ENCODE measurements around the gene TDRD7. TPM values are rescaled to one million over a fixed set of nuclear protein-coding genes. Genes with fewer than 3 reads are reported as not detected.

TDRD7 gene
- total RNA-seq, 1 donor from 2014 or later: 14.7 TPM

DNA sequence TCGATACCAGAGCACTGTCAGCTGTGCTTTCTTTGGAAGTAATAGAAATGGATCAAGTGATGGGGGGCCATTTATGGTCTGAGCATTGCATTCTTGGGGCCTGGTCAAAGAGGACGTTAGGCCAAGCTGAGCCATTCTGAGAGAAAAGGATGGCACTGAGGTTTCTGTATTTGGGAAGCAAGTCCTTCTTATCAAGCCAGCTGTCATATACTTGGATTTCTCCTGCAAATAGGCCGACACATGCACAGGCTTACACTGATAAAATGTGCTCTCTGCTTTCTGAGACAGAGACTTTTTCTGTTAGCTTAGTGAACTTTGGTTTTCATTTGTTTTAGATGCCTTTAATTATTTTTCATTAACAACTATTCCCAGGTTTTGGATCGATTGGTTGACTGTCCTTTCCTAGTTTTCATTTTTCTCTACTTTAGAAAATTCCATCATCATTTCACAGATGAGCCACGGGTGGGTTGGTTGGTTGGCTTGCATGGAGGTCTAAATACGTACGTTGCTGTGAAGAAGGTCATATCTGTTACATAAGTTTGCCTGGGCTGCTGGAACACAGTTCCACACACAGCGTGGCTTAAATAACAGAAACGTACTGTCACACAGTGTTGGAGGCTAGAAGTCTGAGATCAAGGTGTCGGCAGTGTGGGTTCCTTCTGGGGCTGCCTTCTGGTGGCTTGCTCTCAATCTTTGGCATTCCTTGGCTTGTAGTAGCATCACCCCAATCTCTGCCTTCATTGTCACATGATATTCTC, 109.9 kb downstream of the TDRD7 start:
- TF ChIP-seq, protein P1, sequence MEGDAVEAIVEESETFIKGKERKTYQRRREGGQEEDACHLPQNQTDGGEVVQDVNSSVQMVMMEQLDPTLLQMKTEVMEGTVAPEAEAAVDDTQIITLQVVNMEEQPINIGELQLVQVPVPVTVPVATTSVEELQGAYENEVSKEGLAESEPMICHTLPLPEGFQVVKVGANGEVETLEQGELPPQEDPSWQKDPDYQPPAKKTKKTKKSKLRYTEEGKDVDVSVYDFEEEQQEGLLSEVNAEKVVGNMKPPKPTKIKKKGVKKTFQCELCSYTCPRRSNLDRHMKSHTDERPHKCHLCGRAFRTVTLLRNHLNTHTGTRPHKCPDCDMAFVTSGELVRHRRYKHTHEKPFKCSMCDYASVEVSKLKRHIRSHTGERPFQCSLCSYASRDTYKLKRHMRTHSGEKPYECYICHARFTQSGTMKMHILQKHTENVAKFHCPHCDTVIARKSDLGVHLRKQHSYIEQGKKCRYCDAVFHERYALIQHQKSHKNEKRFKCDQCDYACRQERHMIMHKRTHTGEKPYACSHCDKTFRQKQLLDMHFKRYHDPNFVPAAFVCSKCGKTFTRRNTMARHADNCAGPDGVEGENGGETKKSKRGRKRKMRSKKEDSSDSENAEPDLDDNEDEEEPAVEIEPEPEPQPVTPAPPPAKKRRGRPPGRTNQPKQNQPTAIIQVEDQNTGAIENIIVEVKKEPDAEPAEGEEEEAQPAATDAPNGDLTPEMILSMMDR (IDR thresholded peaks at IDR 0.05): no peak
- ChIA-PET CTCF (no interaction called here), POLR2A (no interaction called here)
- Mint-ChIP-seq H3K27ac (no peak overlapping the region), H3K9me3 (no peaks in the 10 kb centered on the region), H3K4me3 (no peak overlapping the region), H3K27me3 (peaks cover 26% of the 10 kb centered on the region), H3K36me3 (ENCODE audit: low read depth) (no peaks in the 10 kb centered on the region), H3K4me1 (no peaks in the 10 kb centered on the region)
- DNase-seq (no peak), ATAC-seq (ENCODE audit: low read depth) (no peak)
- intact Hi-C loops (cut with micrococcal nuclease): no loop called here

GRCh38 chr9:97524424-97524823, 112.5 kb downstream of the TDRD7 start:
- ATAC-seq (ENCODE audit: low read depth) (no peak), DNase-seq (no peak)
- ChIA-PET CTCF (no interaction called here), POLR2A (no interaction called here)
- H3K36me3 Mint-ChIP-seq (ENCODE audit: low read depth): no peaks in the 10 kb centered on the region
- H3K9me3 Mint-ChIP-seq: no peaks in the 10 kb centered on the region
- H3K4me1 Mint-ChIP-seq: no peaks in the 10 kb centered on the region
- TF ChIP-seq, protein P1 (IDR thresholded peaks at IDR 0.05): no peak
- intact Hi-C loops (cut with micrococcal nuclease): no loop called here
- H3K27ac Mint-ChIP-seq: no peak overlapping the region
- no peak overlapping the region for H3K4me3 Mint-ChIP-seq
- H3K27me3 Mint-ChIP-seq: peaks cover 15% of the 10 kb centered on the region

DNA sequence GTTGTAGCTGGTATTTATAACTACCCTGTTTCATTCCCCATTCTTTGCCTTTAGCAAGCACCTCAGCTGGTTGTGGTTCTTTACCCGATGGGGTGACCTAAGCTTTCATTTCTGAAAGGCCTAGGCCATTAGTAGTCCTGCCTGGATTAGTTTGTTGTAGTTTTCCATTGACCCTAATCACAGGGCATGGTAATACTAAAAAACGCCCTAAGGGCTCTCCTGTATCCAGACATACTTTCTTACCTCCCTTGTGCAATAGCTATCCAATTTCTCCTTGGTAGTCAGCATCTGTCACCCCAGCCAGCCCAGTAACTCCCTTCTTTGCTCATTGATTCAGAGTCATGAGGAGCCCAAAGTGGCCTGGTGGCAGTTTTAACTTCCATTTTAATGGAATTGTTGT, 113.6 kb downstream of the TDRD7 start:
- ATAC-seq (ENCODE audit: low read depth) (no peak), DNase-seq (no peak)
- Mint-ChIP-seq H3K4me1 (no peaks in the 10 kb centered on the region), H3K9me3 (no peaks in the 10 kb centered on the region), H3K36me3 (ENCODE audit: low read depth) (no peaks in the 10 kb centered on the region), H3K27ac (no peak overlapping the region), H3K27me3 (peaks cover 12% of the 10 kb centered on the region), H3K4me3 (no peak overlapping the region)
- TF ChIP-seq, protein P1 (IDR thresholded peaks at IDR 0.05): no peak
- ChIA-PET CTCF (no interaction called here), POLR2A (no interaction called here)
- intact Hi-C loops (cut with micrococcal nuclease): no loop called here

GRCh38 chr9:97526895-97527575, 115.1 kb downstream of the TDRD7 start:
- H3K27me3 Mint-ChIP-seq: peaks cover 2% of the 10 kb centered on the region
- DNase-seq (no peak), ATAC-seq (ENCODE audit: low read depth) (no peak)
- H3K27ac Mint-ChIP-seq: no peak overlapping the region
- POLR2A ChIA-PET: no interaction called here
- H3K36me3 Mint-ChIP-seq (ENCODE audit: low read depth): no peaks in the 10 kb centered on the region
- H3K4me1 Mint-ChIP-seq: no peaks in the 10 kb centered on the region
- TF ChIP-seq, protein P1 (IDR thresholded peaks at IDR 0.05): no peak
- no peaks in the 10 kb centered on the region for H3K9me3 Mint-ChIP-seq
- intact Hi-C loops (cut with micrococcal nuclease): no loop called here
- CTCF ChIA-PET: no interaction called here
- H3K4me3 Mint-ChIP-seq: no peak overlapping the region

DNA sequence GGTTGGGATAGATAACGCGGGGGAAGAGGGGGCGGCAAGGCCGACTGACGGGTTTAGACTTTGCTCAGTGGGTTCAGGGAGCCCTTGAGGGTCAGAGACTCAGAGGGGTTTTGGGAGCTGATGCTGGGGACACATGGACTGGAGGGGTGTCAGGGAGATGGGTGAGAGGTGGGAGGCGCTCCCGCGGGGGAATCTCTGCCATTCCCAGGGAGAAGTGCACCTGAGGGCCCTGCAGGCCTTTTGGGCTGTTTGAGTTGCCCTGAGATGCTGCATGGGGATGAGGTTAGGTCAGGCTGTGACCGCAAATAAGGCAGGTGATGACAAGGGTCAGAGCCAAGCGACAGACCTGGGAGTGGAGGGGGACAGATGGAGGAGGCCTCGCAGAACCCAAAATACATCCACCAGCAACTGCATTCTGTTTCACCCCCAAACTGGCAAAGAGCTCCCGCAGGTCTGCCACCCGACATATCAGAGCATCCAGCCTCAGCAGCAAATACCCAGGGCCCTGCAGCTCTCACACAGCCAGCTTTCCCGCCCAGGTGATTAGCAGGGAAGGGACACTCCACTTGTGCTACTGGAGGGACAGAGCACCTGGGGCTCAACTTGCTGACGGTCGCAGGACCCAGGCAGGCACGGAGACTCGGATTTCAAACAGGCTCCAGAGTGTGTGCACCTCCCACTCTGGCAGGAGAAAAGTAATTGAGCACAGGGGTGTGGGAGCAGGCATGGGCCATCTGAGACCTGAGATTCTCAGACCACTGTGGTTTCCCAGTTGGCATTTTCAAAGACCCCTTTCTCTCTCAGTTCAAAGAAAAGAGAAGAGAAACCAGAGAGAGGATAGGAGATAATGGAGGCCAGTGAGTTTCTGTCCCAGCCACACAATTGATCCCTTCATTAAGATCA, 116.0 kb downstream of the TDRD7 start:
- ATAC-seq (ENCODE audit: low read depth): no peak

More for the DNA sequence above, 116.0 kb downstream of the TDRD7 start:
- no peaks in the 10 kb centered on the region for H3K36me3 Mint-ChIP-seq (ENCODE audit: low read depth)
- DNase-seq: no peak
- ChIA-PET CTCF (no interaction called here), POLR2A (no interaction called here)
- intact Hi-C loops (cut with micrococcal nuclease): no loop called here
- H3K4me3 Mint-ChIP-seq: no peak overlapping the region
- no peaks in the 10 kb centered on the region for H3K9me3 Mint-ChIP-seq
- H3K4me1 Mint-ChIP-seq: no peaks in the 10 kb centered on the region
- no peak overlapping the region for H3K27ac Mint-ChIP-seq
- TF ChIP-seq, protein P1 (IDR thresholded peaks at IDR 0.05): no peak
- no peaks in the 10 kb centered on the region for H3K27me3 Mint-ChIP-seq
